Activated T-cell treated with anti-CD3 and anti-CD28 coated beads for 24 hours (primary cell): ENCODE results near the gene CYP2A6.
"Not testable (repeated sequence)": the region's sequence is repeated elsewhere in the genome, so short reads cannot be mapped to it uniquely, and the experiment has no call there.

Experiments used
- DNase-seq: peaks from one replicate; pipeline ENCODE4 v3.0.0-alpha.2; 2020; ENCODE audit warnings: low read depth

The CYP2A6 gene

DNA sequence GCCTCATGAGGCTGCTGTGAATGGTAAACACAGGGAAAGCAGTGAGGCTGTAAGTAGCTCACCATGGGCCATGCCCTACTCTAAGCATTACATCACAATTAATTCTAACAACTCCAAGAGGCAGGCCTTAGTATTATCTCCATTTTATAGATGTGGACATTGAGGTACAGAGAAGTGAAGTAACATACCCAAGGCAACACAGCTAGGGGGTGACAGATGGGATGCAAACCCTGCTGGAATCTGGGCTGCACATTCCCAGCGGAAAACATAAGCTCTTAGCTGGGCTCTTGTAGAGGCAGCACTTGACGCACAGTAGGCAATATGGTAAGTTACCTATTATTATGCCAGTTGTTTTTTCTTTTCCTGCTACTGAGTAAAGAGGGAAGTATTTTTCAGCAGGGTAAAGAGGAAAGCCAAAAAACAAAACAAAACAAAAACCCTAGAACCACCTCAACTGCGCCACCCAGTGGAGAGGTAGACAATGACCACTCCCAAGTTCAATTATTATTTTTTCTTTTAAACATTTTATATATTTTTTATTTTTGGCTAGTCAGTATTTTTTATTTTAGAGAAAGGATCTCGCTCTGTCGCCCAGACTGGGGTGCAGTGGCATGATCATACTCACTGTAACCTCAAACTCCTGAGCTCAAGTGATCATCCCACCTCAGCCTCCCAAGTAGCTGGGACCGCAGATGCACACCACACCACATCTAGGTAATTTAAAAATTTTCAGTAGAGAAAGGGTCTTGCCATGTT lies 30.6 kb downstream of the CYP2A6 start:
- not testable (repeated sequence) for DNase-seq

- not testable (repeated sequence) for DNase-seq
These were observed 31.5 kb downstream of the CYP2A6 start for GRCh38 chr19:40818480-40819399.

DNA sequence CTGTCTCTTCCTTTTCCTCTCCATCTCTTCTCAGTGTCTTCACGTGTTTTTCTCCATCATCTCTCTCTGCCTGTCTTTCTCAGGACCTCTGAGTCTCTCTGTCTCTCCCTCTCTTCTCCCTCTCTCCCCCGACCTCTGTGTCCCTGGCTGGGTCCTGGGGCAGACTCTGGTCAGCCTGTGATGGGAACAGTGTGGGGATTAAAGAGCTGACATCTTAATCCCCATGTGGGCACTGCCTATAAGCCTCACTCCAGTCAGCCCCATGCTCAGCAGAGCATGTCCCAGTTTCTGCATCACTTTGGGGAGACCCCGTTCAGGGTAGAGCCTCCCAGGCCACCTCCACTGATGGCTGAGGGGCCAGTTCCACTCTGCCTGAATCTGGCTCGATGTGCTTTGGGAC lies 35.0 kb downstream of the CYP2A6 start:
- DNase-seq = no peak

- no peak for DNase-seq
These were observed 37.1 kb downstream of the CYP2A6 start for GRCh38 chr19:40813182-40813581.

GRCh38 chr19:40812571-40812970 lies 37.7 kb downstream of the CYP2A6 start:
- DNase-seq = not testable (repeated sequence)

GRCh38 chr19:40811478-40812341 lies 38.5 kb downstream of the CYP2A6 start:
- DNase-seq = no peak

GRCh38 chr19:40810649-40811408 lies 39.4 kb downstream of the CYP2A6 start:
- not testable (repeated sequence) for DNase-seq

DNA sequence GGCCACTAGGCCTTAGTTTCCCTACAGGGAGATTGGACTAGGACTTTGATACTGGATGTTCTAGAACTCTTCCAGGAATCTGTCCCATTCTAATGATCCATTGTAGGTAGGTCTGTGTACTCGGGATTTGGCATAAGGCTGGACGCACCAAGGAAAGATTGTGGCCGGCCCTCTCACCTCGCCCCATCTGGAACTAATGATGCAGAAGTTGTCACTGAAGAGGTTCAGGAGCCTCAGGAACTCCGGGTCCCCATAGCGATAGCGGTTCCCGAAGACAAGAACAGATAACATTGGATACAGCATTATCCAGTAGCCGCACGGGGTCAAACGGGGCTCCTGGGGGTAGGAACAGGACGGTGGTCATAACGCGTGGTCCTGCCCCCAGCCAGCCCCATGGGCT lies 40.1 kb downstream of the CYP2A6 start:
- DNase-seq = no peak

DNA sequence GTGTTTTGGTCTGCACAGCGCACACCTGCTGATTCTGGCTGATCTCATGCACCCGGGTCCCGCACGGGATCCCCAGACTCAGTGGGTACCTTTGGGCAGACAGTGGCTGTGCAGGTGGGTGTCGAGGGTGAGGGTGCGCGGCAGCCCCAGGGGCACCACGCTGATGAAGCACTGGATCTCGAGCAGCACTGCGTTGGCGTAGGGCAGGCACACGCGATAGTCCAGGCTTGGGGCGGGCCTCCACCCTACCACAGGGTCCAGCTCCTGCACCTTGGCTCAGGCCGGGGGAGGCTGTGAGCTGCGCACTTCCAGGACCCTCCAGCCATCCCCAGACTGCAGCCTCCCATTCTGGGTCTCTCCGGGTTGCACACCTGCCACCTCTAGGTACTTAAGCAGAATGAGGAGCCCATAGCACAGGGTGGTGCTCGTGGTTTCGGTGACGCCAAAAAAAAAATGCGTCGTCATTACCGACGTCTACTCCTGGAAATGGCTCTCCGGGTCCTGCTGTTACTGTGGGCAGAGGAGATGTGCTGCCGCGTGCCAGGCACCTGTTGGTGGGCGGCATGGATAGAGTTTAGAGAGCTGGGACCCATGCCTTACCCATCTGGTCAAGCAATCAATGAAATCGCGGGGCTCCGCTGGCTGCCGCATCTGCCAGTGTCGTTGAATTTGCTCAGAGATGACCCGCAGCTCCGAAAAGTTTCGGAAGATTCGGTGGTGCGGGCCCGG lies 40.7 kb downstream of the CYP2A6 start:
- no peak for DNase-seq

DNA sequence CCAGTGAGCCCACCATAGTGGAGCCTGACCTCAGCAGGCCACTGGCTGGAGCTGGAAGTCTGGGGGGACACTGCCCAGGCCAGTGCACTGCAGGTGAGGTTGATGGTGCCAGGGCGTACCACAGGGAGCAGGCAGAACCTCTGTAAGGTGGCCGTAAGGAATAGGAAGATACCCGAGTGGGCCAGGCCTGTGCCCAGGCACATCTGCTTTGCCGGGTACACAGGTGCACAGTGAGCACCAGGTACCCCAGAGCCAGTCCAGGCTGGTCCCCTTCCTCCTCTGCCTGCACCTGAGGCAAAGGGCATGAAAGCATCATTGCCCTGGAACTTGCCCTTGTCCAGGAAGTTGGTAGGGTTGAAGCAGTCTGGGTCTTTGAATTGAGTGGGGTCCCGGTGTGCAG lies 41.8 kb downstream of the CYP2A6 start:
- no peak for DNase-seq

GRCh38 chr19:40808021-40808325 lies 42.3 kb downstream of the CYP2A6 start:
- no peak for DNase-seq

DNA sequence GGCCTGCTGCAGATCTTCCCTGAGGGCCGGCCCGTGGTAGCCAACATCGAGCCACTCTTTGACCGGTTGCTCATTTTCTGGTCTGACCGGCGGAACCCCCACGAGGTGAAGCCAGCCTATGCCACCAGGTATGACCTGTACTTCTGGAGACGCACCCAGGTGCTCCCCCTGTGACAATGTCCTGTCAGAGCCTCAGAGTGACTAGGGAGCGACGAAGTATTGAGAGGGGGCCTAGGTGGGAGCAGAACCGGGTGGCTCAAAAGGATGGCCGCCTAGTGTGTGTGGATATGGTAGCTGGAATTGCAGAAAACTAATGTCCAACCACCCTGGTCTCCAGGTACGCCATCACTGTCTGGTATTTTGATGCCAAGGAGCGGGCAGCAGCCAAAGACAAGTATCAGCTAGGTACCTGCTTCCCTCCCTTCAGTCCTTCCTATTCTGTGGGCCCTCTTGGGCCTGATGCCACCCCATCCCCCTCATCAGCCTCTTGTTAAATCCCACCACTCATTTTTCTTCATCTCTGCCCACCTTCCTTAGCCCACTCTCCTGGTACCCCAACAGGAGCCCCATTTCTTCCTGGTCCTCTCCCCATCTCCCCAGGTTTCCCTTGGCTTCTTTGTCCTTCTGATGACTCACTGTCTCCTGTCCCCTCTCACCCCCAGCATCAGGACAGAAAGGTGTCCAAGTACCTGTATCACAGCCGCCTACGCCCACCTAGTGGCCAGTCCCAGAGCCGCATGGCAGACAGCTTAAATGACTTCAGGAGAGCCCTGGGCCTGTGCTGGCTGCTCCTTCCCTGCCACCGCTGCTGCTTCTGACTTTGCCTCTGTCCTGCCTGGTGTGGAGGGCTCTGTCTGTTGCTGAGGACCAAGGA lies 42.9 kb downstream of the CYP2A6 start:
- DNase-seq = no peak

GRCh38 chr19:40806423-40807146 lies 43.7 kb downstream of the CYP2A6 start:
- DNase-seq = peak; percentile 73

- no peak for DNase-seq
These were observed 44.9 kb downstream of the CYP2A6 start for GRCh38 chr19:40805258-40805868.

DNA sequence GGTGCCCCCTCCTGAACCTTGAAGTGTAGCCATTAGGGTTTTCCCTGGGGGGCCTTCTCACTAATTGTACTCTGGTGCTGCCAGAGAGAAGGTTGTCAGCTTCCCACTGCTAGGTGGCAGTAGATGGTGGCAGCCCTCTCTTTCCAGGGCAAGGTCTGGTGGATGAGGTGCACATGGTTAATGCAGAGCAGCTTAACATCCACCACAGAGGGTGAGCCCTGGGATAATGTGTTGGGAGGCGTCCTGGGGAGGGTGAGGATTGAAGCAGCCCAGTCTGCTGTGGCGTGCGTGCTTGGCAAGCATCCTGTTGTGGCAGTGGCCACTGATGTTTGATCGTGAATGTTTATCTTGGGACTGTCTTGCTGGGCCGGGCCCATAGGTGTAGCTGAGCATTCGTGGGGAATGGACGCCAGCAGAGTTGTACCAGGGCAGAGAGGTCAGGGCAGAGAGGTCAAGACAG lies 45.4 kb downstream of the CYP2A6 start:
- no peak for DNase-seq

DNA sequence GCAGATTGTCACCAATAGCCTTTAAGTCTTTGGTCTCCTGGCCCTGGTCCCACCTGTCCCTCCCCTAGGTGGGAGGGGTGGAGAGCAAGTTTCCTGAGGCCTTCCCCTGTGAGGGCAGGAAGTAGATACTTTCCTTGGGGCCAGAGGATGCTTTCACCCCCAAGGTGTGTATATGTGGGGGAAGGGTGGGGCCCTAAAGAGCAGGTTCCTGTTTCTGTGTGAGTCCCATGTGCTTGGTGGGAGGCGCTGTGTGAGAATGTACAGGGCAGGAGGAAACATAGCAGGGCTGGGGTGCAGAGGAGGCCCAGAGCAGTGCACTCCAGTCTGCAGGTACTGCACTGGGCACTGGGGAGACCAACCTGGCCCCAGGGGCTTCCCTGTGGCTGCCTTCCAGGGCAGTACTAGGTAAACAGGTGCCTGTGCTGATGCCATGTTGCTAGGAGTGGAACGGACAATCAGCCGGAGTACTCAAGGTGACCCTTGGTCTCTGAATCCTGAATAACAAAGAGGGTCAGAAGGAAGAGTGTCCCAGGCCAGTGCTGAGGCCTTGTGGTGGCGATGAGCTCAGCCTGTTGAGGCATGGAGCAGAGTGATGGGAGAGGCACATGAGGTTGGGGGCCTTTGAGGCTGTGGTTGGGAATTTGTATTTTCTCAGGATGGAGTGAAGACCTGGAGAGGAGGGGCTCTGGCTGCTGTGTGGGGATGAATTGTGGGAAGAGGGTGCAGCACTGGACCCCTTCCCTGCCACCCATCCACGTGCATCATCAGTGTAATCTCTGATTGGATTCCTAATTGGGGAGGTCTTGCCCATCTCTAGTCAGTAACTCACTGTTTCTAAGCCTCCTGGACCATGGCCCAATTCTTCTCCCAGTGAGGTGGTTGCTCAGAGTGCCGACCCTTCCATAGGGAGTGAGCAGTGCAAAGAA lies 46.1 kb downstream of the CYP2A6 start:
- no peak for DNase-seq

GRCh38 chr19:40803170-40803856 lies 46.9 kb downstream of the CYP2A6 start:
- no peak for DNase-seq
